HepG2 (cell line): Measurements from ENCODE around the gene FGD3. TPM values are rescaled to one million over a fixed set of nuclear protein-coding genes. Genes with fewer than 3 reads are reported as not detected.

ENCODE experiments used
- ATAC-seq: fragments of 200-7000 bp; cut with Tn5 transposase; 3 replicates; pipeline ENCODE4 v1.9.1; 2020; ENCODE audit warnings: mild to moderate bottlenecking, moderate library complexity
- BruUV-seq: library from RNA; stranded (reverse); fragments of 400-500 nt; replicated peaks from 2 replicates; lab custom pipeline; 2021; lab: Mats Ljungman, UMichigan
- CTCF ChIA-PET: fragments of 300-600 bp; formaldehyde crosslinking; extraction: SDS; loops from one replicate; lab custom pipeline; 2021; ENCODE audit warnings: low total read pairs, inconsistent platforms, low intra/inter-chr PET ratio; lab: Yijun Ruan, JAX
- POLR2A ChIA-PET: fragments of 350-600 bp; sonication (Branson Sonifier 250); formaldehyde crosslinking; loops from one replicate; lab custom pipeline; 2020; ENCODE audit warnings: antibody characterized with exemption, inconsistent platforms; lab: Yijun Ruan, JAX
- DNase-seq: peaks from one replicate; pipeline ENCODE4 v3.0.0-alpha.2; 2015; ENCODE audit warnings: low spot score
- FAIRE-seq: peaks from 3 replicates; lab custom pipeline; 2011; peaks lifted over from hg19 to GRCh38; lab: Jason Lieb, UNC
- H2AFZ ChIP-seq: one replicate; pipeline ENCODE4 v1.6.1; 2011; ENCODE audit warnings: low read length, inconsistent platforms
- H3K27ac ChIP-seq: fragments of 300-600 bp; 3 replicates; pipeline ENCODE4 v1.8.0; 2011; ENCODE audit warnings: mixed run types, mild to moderate bottlenecking, mixed read lengths, low read length, inconsistent platforms; ENCODE audit not compliant: insufficient read depth; ENCODE audit errors: extremely low read length
- H3K27me3 ChIP-seq, 2 experiments: fragments of 200-600 bp in 1 of 2; 2 replicates in 1 of 2; 3 replicates in 1 of 2; pipeline versions ENCODE4 v1.6.0 to v1.8.0; 2011; ENCODE audit warnings: low read length in 2 of 2, mild to moderate bottlenecking in 2 of 2, moderate library complexity in 2 of 2, inconsistent platforms in 1 of 2; ENCODE audit not compliant: insufficient read depth in 2 of 2, control insufficient read depth in 1 of 2
- H3K36me3 ChIP-seq, 2 experiments: fragments of 200-600 bp in 1 of 2; replicated peaks in 1 of 2; 2 replicates in 1 of 2; 3 replicates in 1 of 2; pipeline versions ENCODE4 v1.5.1 to v1.8.0; 2011; ENCODE audit warnings: low read length in 2 of 2, inconsistent platforms in 1 of 2; ENCODE audit not compliant: insufficient read depth in 2 of 2, control insufficient read depth in 1 of 2
- H3K4me1 ChIP-seq: 2 replicates; pipeline ENCODE4 v1.5.1; 2012; ENCODE audit warnings: low read length, inconsistent platforms; ENCODE audit not compliant: insufficient read depth
- H3K4me2 ChIP-seq: 2 replicates; pipeline ENCODE4 v1.6.0; 2011; ENCODE audit warnings: low read depth, low read length, inconsistent platforms
- H3K4me3 ChIP-seq, 3 experiments: fragments of 200-600 bp in 1 of 3; sonication (generic), shearing (Covaris generic) in 1 of 3; replicated peaks in 1 of 3; 2 replicates each; pipeline ENCODE4 v1.5.1; 2011 to 2016; ENCODE audit warnings: low read length in 3 of 3, inconsistent platforms in 2 of 3, low read depth in 2 of 3, mild to moderate bottlenecking in 2 of 3, control low read depth in 1 of 3, mixed read lengths in 1 of 3; ENCODE audit not compliant: insufficient read depth in 1 of 3
- H3K79me2 ChIP-seq: one replicate; pipeline ENCODE4 v1.6.1; 2011; ENCODE audit warnings: low read length, inconsistent platforms; ENCODE audit not compliant: insufficient read depth
- H3K9ac ChIP-seq: 2 replicates; pipeline ENCODE4 v1.6.0; 2011; ENCODE audit warnings: mild to moderate bottlenecking, low read depth, low read length, inconsistent platforms; ENCODE audit not compliant: insufficient read depth
- H3K9me3 ChIP-seq: 2 replicates; pipeline ENCODE4 v1.5.1; 2012; ENCODE audit warnings: mild to moderate bottlenecking, low read length
- H4K20me1 ChIP-seq: 2 replicates; pipeline ENCODE4 v1.6.0; 2011; ENCODE audit warnings: inconsistent platforms, mild to moderate bottlenecking, low read length, moderate library complexity; ENCODE audit not compliant: insufficient read depth
- LRRFIP1 ChIP-seq: sonication (generic); formaldehyde crosslinking; conservative IDR thresholded peaks from 2 replicates; pipeline ENCODE4 v1.4.0; 2020; ENCODE audit warnings: missing genetic modification reagents
- MED1 ChIP-seq: sonication (generic); formaldehyde crosslinking; IDR thresholded peaks from 2 replicates; pipeline ENCODE4 v1.4.0; 2020; ENCODE audit warnings: missing genetic modification reagents
- MXD4 ChIP-seq: IDR thresholded peaks from 2 replicates; pipeline ENCODE4 v1.6.1; 2016; ENCODE audit warnings: mild to moderate bottlenecking, missing biosample characterization, missing genetic modification reagents
- NFKB2 ChIP-seq: sonication (generic); formaldehyde crosslinking; IDR thresholded peaks from 2 replicates; pipeline ENCODE4 v1.4.0; 2020; ENCODE audit warnings: missing genetic modification reagents, borderline replicate concordance
- PHF20 ChIP-seq: sonication (generic); formaldehyde crosslinking; IDR thresholded peaks from 2 replicates; pipeline ENCODE4 v1.5.0; 2020; ENCODE audit warnings: mild to moderate bottlenecking, missing genetic modification reagents
- ZNF253 ChIP-seq: sonication (generic); formaldehyde crosslinking; IDR thresholded peaks from 2 replicates; pipeline ENCODE4 v1.8.0; 2022; ENCODE audit warnings: mild to moderate bottlenecking, missing genetic modification reagents, borderline replicate concordance
- ZNF354B ChIP-seq: sonication (generic); formaldehyde crosslinking; IDR thresholded peaks from 2 replicates; pipeline ENCODE4 v1.8.0; 2022; ENCODE audit warnings: mild to moderate bottlenecking, missing genetic modification reagents
- ZNF512B ChIP-seq: sonication (generic); formaldehyde crosslinking; IDR thresholded peaks from 2 replicates; pipeline ENCODE4 v1.5.1; 2020; ENCODE audit warnings: missing genetic modification reagents, mild to moderate bottlenecking, borderline replicate concordance
- ZNF776 ChIP-seq: sonication (generic); formaldehyde crosslinking; IDR thresholded peaks from 2 replicates; pipeline ENCODE4 v1.4.0; 2020; ENCODE audit warnings: mild to moderate bottlenecking, missing genetic modification reagents
- ZUFSP ChIP-seq: sonication (generic); formaldehyde crosslinking; IDR thresholded peaks from 2 replicates; pipeline ENCODE4 v1.9.0; 2021; ENCODE audit warnings: missing genetic modification reagents, mild to moderate bottlenecking, borderline replicate concordance
- WGBS: methylation state at CpG from one replicate; pipeline ENCODE4 v1.1.6; 2017; ENCODE audit warnings: low lambda C conversion rate; 5-methylcytosine and 5-hydroxymethylcytosine counted together
- in situ Hi-C: cut with HindIII; loops from 2 replicates; pipeline ENCODE4 v1.10.0; 2017; ENCODE audit warnings: low pct_unique_long_range_greater_than_20kb; ENCODE audit not compliant: extremely low pct_ligation_motif_present
- intact Hi-C: fragments of 100-400 bp; cut with micrococcal nuclease; formaldehyde crosslinking; loops from one replicate; pipeline ENCODE4 v1.10.0; 2022; ENCODE audit not compliant: unreplicated experiment
- polyA plus RNA-seq, 8 experiments: library from polyadenylated mRNA; depleted of rRNA in 3 of 8; stranded (reverse) in 7 of 8; unstranded in 1 of 8; fragments of >200 nt; fragmentation: Illumina TruSeq in 4 of 8; extraction: Trizol in 4 of 8; gene quantifications; 2 replicates each; pipeline versions ENCODE4 v1.2.1 to v1.2.3, GENCODE V29; 2011 to 2016; ENCODE audit warnings: low read depth in 4 of 8, missing spikeins in 1 of 8, mixed read lengths in 1 of 8; ENCODE audit not compliant: insufficient read depth in 1 of 8
- total RNA-seq, 5 experiments: library from RNA; depleted of rRNA; stranded (reverse); fragments of >200 nt; fragmentation: Illumina TruSeq; extraction: Trizol; gene quantifications; 2 replicates each; pipeline ENCODE4 v1.2.3, GENCODE V29; 2016; ENCODE audit warnings: low read depth in 1 of 5

FGD3 gene
- total and polyA plus RNA-seq, 2 of the 13 experiments (the other 11 are each of a cell fraction or from before 2014, with no cell fraction given) = 0.53 to 1.1 TPM

GRCh38 chr9:92976431-92976830 lies 29.1 kb downstream of the FGD3 start:
- ATAC-seq (no peak), DNase-seq (no peak), FAIRE-seq (no peak)
- Histone ChIP-seq H3K36me3 (no peaks in the 10 kb centered on the region), H3K4me3 (no peak overlapping the region), H3K4me2 (no peak overlapping the region), H3K9ac (no peak overlapping the region), H3K27ac (no peak overlapping the region), H3K4me1 (peaks cover 19% of the 10 kb centered on the region), H3K9me3 (no peaks in the 10 kb centered on the region), H3K79me2 (no peaks in the 10 kb centered on the region), H3K27me3 (no peaks in the 10 kb centered on the region), H4K20me1 (no peaks in the 10 kb centered on the region), H2AFZ (no peak overlapping the region)
- intact Hi-C loops (no loop called here), in situ Hi-C loops (no loop called here)
- ChIA-PET CTCF (no interaction called here), POLR2A (no interaction called here)
- TF ChIP-seq MED1 (CRISPR knock-in tag) (no peak), NFKB2 (CRISPR knock-in tag) (no peak), PHF20 (CRISPR knock-in tag) (no peak), ZNF776 (CRISPR knock-in tag) (no peak)
- no TSS peak for BruUV-seq
- WGBS = 92% methylated on average over 9 of the region's 16 CpGs

DNA sequence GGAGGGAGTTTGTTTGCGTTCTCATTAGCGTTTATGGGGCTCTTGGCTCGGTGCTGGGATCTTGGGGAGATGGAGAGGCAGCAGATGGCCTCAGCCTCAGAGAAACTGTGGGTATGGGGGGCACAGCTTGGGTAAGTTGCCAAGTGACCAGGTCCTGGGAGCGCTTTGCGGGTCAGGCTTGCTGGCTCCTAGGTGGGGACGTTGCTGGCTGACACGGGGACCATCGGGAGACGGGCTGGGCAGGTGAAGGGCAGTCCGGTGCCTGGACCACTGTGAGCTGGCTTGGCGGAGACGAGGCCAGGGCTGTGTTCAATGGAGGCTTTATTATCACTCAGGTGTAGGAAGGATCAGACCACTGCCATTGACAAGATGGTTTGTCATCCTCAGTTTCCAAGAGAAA lies 30.0 kb downstream of the FGD3 start:
- no TSS peak for BruUV-seq
- DNase-seq (no peak), FAIRE-seq (no peak), ATAC-seq (no peak)
- Histone ChIP-seq H3K4me2 (no peak overlapping the region), H3K4me1 (peaks cover 19% of the 10 kb centered on the region), H4K20me1 (no peaks in the 10 kb centered on the region), H2AFZ (no peak overlapping the region), H3K9me3 (peaks cover 2% of the 10 kb centered on the region; the same call in 1 of the 2 replicates), H3K79me2 (no peaks in the 10 kb centered on the region), H3K27me3 (no peaks in the 10 kb centered on the region), H3K36me3 (no peaks in the 10 kb centered on the region), H3K27ac (no peak overlapping the region), H3K9ac (no peak overlapping the region), H3K4me3 (no peak overlapping the region)
- in situ Hi-C loops (no loop called here), intact Hi-C loops (no loop called here)
- ChIA-PET CTCF (no interaction called here), POLR2A (no interaction called here)
- WGBS = 90% methylated on average over 12 of the region's 12 CpGs
- no peak for TF ChIP-seq LRRFIP1 (CRISPR knock-in tag)
- no peak for TF ChIP-seq ZNF354B (CRISPR knock-in tag)
- no peak for TF ChIP-seq ZNF512B
- TF ChIP-seq ZUFSP = no peak
- TF ChIP-seq MXD4 (CRISPR knock-in tag) = no peak
- no peak for TF ChIP-seq ZNF253
